A549 (cell line): ENCODE results near the gene ZNF469.

Experiments
- BCL3 ChIP-seq: fragments of >200 bp; sonication (Bioruptor Twin); formaldehyde crosslinking; IDR thresholded peaks from 3 replicates; pipeline ENCODE4 v1.6.1; 2016
- CEBPB ChIP-seq, 2 experiments: fragments of >200 bp in 1 of 2; sonication (Bioruptor Twin) in 1 of 2; formaldehyde crosslinking in 1 of 2; IDR thresholded peaks; 2 replicates each; pipeline ENCODE4 v1.6.1; 2012 to 2016
- CTCF ChIP-seq: fragments of >200 bp; sonication (Bioruptor Twin); formaldehyde crosslinking; IDR thresholded peaks from 3 replicates; pipeline ENCODE4 v1.5.1; 2016
- KDM1A ChIP-seq: fragments of 200-600 bp; sonication (generic); IDR thresholded peaks from 2 replicates; pipeline ENCODE4 v1.6.1; 2016; ENCODE audit warnings: low read depth, mild to moderate bottlenecking
- MAFK ChIP-seq: fragments of 450-650 bp; IDR thresholded peaks from 2 replicates; pipeline ENCODE4 v1.6.1; 2014; ENCODE audit not compliant: partially characterized antibody
- POLR2AphosphoS2 ChIP-seq: conservative IDR thresholded peaks from 2 replicates; pipeline ENCODE4 v1.6.1; 2012; ENCODE audit warnings: low read length, improper control_type of control experiment, inconsistent platforms
- RARB ChIP-seq: fragments of 250-450 bp; sonication (Bioruptor Pico); IDR thresholded peaks from 2 replicates; pipeline ENCODE4 v1.8.0; 2021; ENCODE audit warnings: mild to moderate bottlenecking, moderate library complexity
- RCOR1 ChIP-seq: fragments of 150-350 bp; IDR thresholded peaks from 2 replicates; pipeline ENCODE4 v1.6.1; 2014; ENCODE audit warnings: antibody characterized with exemption, low read length, low read depth
- REST ChIP-seq: fragments of 200-600 bp; sonication (generic); IDR thresholded peaks from 2 replicates; pipeline ENCODE4 v1.6.1; 2016; ENCODE audit warnings: antibody characterized with exemption, mild to moderate bottlenecking, moderate library complexity
- SMC3 ChIP-seq: fragments of >200 bp; sonication (Bioruptor Twin); formaldehyde crosslinking; IDR thresholded peaks from 3 replicates; pipeline ENCODE4 v1.6.1; 2018; ENCODE audit warnings: inconsistent platforms
- USF2 ChIP-seq: fragments of 450-650 bp; IDR thresholded peaks from 2 replicates; pipeline ENCODE4 v1.6.1; 2014; ENCODE audit warnings: antibody characterized with exemption

GRCh38 chr16:88413631-88414030 is 30.9 kb downstream of the ZNF469 start:
- TF ChIP-seq KDM1A (no peak), RARB (no peak), POLR2AphosphoS2 (no peak), REST (no peak), CEBPB (IDR thresholded peaks at IDR 0.05) (no peak), BCL3 (no peak), MAFK (no peak), CTCF (no peak), USF2 (no peak), SMC3 (no peak), RCOR1 (no peak)
